Osteocyte (in vitro differentiated cells): Measurements from ENCODE around the gene LRP1B. TPM values are rescaled to one million over a fixed set of nuclear protein-coding genes. Genes with fewer than 3 reads are reported as not detected.

Experiments used
- DNase-seq: peaks from one replicate; pipeline ENCODE4 v3.0.0; 2021; ENCODE audit warnings: mixed read lengths; ENCODE audit not compliant: unreplicated experiment; ENCODE audit errors: extremely low spot score
- H3K27ac Mint-ChIP-seq: one replicate; pipeline ENCODE4 v1.8.0; 2021; ENCODE audit warnings: mild to moderate bottlenecking, mixed read lengths; ENCODE audit not compliant: unreplicated experiment
- H3K27me3 Mint-ChIP-seq: one replicate; pipeline ENCODE4 v1.8.0; 2021; ENCODE audit warnings: mixed read lengths; ENCODE audit not compliant: unreplicated experiment
- H3K36me3 Mint-ChIP-seq: one replicate; pipeline ENCODE4 v1.8.0; 2021; ENCODE audit warnings: mixed read lengths; ENCODE audit not compliant: unreplicated experiment
- H3K4me1 Mint-ChIP-seq: one replicate; pipeline ENCODE4 v1.8.0; 2021; ENCODE audit warnings: mixed read lengths; ENCODE audit not compliant: unreplicated experiment
- H3K4me3 Mint-ChIP-seq: one replicate; pipeline ENCODE4 v1.8.0; 2021; ENCODE audit warnings: mild to moderate bottlenecking, moderate library complexity, mixed read lengths; ENCODE audit not compliant: unreplicated experiment
- H3K9me3 Mint-ChIP-seq: one replicate; pipeline ENCODE4 v1.8.0; 2021; ENCODE audit warnings: mixed read lengths; ENCODE audit not compliant: unreplicated experiment
- CTCF ChIP-seq: fragments of 200-600 bp; sonication (generic); IDR thresholded peaks from 2 replicates; pipeline ENCODE4 v1.5.0; 2021; ENCODE audit warnings: antibody characterized with exemption, mild to moderate bottlenecking, moderate library complexity
- total RNA-seq: library from RNA; stranded (reverse); gene quantifications from 2 replicates; pipeline ENCODE4 v1.2.1, GENCODE V29; 2021

Gene LRP1B
- total RNA-seq, 1 donor from 2014 or later = 3.6 TPM

- no peak overlapping the region for H3K27ac Mint-ChIP-seq
- TF ChIP-seq CTCF = no peak
Measured at GRCh38 chr2:140869107-140869506, 1261.7 kb downstream of the LRP1B start.

GRCh38 chr2:140865837-140866236 is 1265.0 kb downstream of the LRP1B start:
- Mint-ChIP-seq H3K36me3 (no peaks in the 10 kb centered on the region), H3K4me3 (no peak overlapping the region), H3K27ac (no peak overlapping the region), H3K4me1 (peaks cover 5% of the 10 kb centered on the region), H3K27me3 (no peaks in the 10 kb centered on the region), H3K9me3 (no peaks in the 10 kb centered on the region)
- no peak for DNase-seq
- no peak for TF ChIP-seq CTCF

More at GRCh38 chr2:140869107-140869506, 1261.7 kb downstream of the LRP1B start:
- no peak for DNase-seq
- Mint-ChIP-seq H3K4me1 (no peaks in the 10 kb centered on the region), H3K36me3 (no peaks in the 10 kb centered on the region), H3K9me3 (peaks cover 1% of the 10 kb centered on the region), H3K27me3 (no peaks in the 10 kb centered on the region), H3K4me3 (no peak overlapping the region)

GRCh38 chr2:140863713-140864112 is 1267.1 kb downstream of the LRP1B start:
- TF ChIP-seq CTCF = peak; percentile 75
- Mint-ChIP-seq H3K36me3 (no peaks in the 10 kb centered on the region), H3K9me3 (no peaks in the 10 kb centered on the region), H3K4me3 (no peak overlapping the region), H3K4me1 (peaks cover 5% of the 10 kb centered on the region), H3K27me3 (no peaks in the 10 kb centered on the region), H3K27ac (no peak overlapping the region)
- no peak for DNase-seq

- DNase-seq = no peak
- no peaks in the 10 kb centered on the region for H3K27me3 Mint-ChIP-seq
- no peaks in the 10 kb centered on the region for H3K9me3 Mint-ChIP-seq
- peaks cover 5% of the 10 kb centered on the region for H3K4me1 Mint-ChIP-seq
- H3K4me3 Mint-ChIP-seq = no peak overlapping the region
- no peaks in the 10 kb centered on the region for H3K36me3 Mint-ChIP-seq
- TF ChIP-seq CTCF = no peak
- H3K27ac Mint-ChIP-seq = no peak overlapping the region
Measured at GRCh38 chr2:140862181-140862580, 1268.6 kb downstream of the LRP1B start.

GRCh38 chr2:140861666-140862065 is 1269.2 kb downstream of the LRP1B start:
- no peak overlapping the region for H3K4me3 Mint-ChIP-seq
- H3K27me3 Mint-ChIP-seq = no peaks in the 10 kb centered on the region
- H3K27ac Mint-ChIP-seq = no peak overlapping the region
- no peak for TF ChIP-seq CTCF
- no peaks in the 10 kb centered on the region for H3K9me3 Mint-ChIP-seq
- peaks cover 5% of the 10 kb centered on the region for H3K4me1 Mint-ChIP-seq
- no peak for DNase-seq
- no peaks in the 10 kb centered on the region for H3K36me3 Mint-ChIP-seq
